Measurements from ENCODE around the gene STPG4.

- TF ChIP-seq CTCF (IDR thresholded peaks at IDR 0.05): no peak
- no peak for TF ChIP-seq POLR2A (IDR thresholded peaks at IDR 0.05)
Measured at GRCh38 chr2:47161475-47161874, 6.4 kb upstream of the STPG4 start.
